Measurements from ENCODE around the gene RTP1.

GRCh38 chr3:187185759-187186158 lies 11.5 kb upstream of the RTP1 start:
- TF ChIP-seq POLR2AphosphoS5 (IDR thresholded peaks at IDR 0.05), result no peak
- TF ChIP-seq CTCF (IDR thresholded peaks at IDR 0.05), result no peak
- TF ChIP-seq POLR2A (IDR thresholded peaks at IDR 0.05), result no peak

Measured in suprapubic skin (tissue), 4 donors.